Astrocyte (in vitro differentiated cells and primary cell): ENCODE measurements around the gene ACKR4. TPM values are rescaled to one million over a fixed set of nuclear protein-coding genes. Genes with fewer than 3 reads are reported as not detected.
A peak's percentile ranks its signal among the peaks of the same experiment; 100 is the strongest.

Experiments
- DNase-seq: peaks from one replicate; pipeline ENCODE4 v3.0.0-alpha.2; 2010; ENCODE audit warnings: low read depth
- FAIRE-seq: peaks from 2 replicates; lab custom pipeline; 2011; peaks lifted over from hg19 to GRCh38; lab: Jason Lieb, UNC
- H2AFZ ChIP-seq: 2 replicates; pipeline ENCODE4 v1.6.0; 2012; ENCODE audit warnings: low read depth, low read length, inconsistent platforms
- H3K27ac ChIP-seq: 2 replicates; pipeline ENCODE4 v1.5.1; 2011; ENCODE audit warnings: low read depth, low read length, inconsistent platforms
- H3K27me3 ChIP-seq: 2 replicates; pipeline ENCODE4 v1.6.0; 2011; ENCODE audit warnings: low read length, inconsistent platforms; ENCODE audit not compliant: insufficient read depth
- H3K36me3 ChIP-seq: 2 replicates; pipeline ENCODE4 v1.5.1; 2011; ENCODE audit warnings: low read length, inconsistent platforms; ENCODE audit not compliant: insufficient read depth
- H3K4me1 ChIP-seq: 2 replicates; pipeline ENCODE4 v1.5.1; 2011; ENCODE audit warnings: low read length, inconsistent platforms; ENCODE audit not compliant: insufficient read depth
- H3K4me2 ChIP-seq: 2 replicates; pipeline ENCODE4 v1.6.0; 2012; ENCODE audit warnings: low read length, inconsistent platforms
- H3K4me3 ChIP-seq: 2 replicates; pipeline ENCODE4 v1.5.1; 2011; ENCODE audit warnings: low read depth, mild to moderate bottlenecking, low read length, inconsistent platforms; ENCODE audit not compliant: insufficient read depth
- H3K79me2 ChIP-seq: 2 replicates; pipeline ENCODE4 v1.6.0; 2012; ENCODE audit warnings: mild to moderate bottlenecking, low read length, inconsistent platforms; ENCODE audit not compliant: insufficient read depth
- H3K9ac ChIP-seq: 2 replicates; pipeline ENCODE4 v1.6.0; 2012; ENCODE audit warnings: mild to moderate bottlenecking, low read length, inconsistent platforms
- H3K9me3 ChIP-seq: 2 replicates; pipeline ENCODE4 v1.5.1; 2012; ENCODE audit warnings: low read depth, mild to moderate bottlenecking, low read length, inconsistent platforms; ENCODE audit not compliant: insufficient read depth
- H4K20me1 ChIP-seq: 2 replicates; pipeline ENCODE4 v1.6.0; 2012; ENCODE audit warnings: low read length, inconsistent platforms; ENCODE audit not compliant: insufficient read depth
- H3K27ac Mint-ChIP-seq: one replicate; pipeline ENCODE4 v1.8.0; 2021; ENCODE audit warnings: mild to moderate bottlenecking, mixed read lengths; ENCODE audit not compliant: unreplicated experiment
- H3K27me3 Mint-ChIP-seq: one replicate; pipeline ENCODE4 v1.8.0; 2021; ENCODE audit warnings: low read depth, mixed read lengths; ENCODE audit not compliant: unreplicated experiment
- H3K36me3 Mint-ChIP-seq: one replicate; pipeline ENCODE4 v1.8.0; 2021; ENCODE audit warnings: low read depth, mixed read lengths; ENCODE audit not compliant: unreplicated experiment
- H3K4me1 Mint-ChIP-seq: one replicate; pipeline ENCODE4 v1.8.0; 2021; ENCODE audit warnings: low read depth, mixed read lengths; ENCODE audit not compliant: unreplicated experiment
- H3K4me3 Mint-ChIP-seq: one replicate; pipeline ENCODE4 v1.8.0; 2021; ENCODE audit warnings: mild to moderate bottlenecking, moderate library complexity, mixed read lengths; ENCODE audit not compliant: unreplicated experiment
- H3K9me3 Mint-ChIP-seq: one replicate; pipeline ENCODE4 v1.8.0; 2021; ENCODE audit warnings: mild to moderate bottlenecking, mixed read lengths; ENCODE audit not compliant: unreplicated experiment
- CTCF ChIP-seq: IDR thresholded peaks from 2 replicates; pipeline ENCODE4 v1.5.1; 2011; ENCODE audit warnings: low read depth, mild to moderate bottlenecking, inconsistent platforms, low read length, moderate library complexity; ENCODE audit not compliant: insufficient read depth
- EZH2 ChIP-seq: IDR thresholded peaks from 2 replicates; pipeline ENCODE4 v1.6.1; 2012; ENCODE audit warnings: mild to moderate bottlenecking, low read length, inconsistent platforms; ENCODE audit not compliant: insufficient read depth
- total RNA-seq: library from RNA; stranded (reverse); gene quantifications from 2 replicates; pipeline ENCODE4 v1.2.1, GENCODE V29; 2021

Gene ACKR4
- total RNA-seq, 1 donor from 2014 or later = not detected

- H3K4me3 Mint-ChIP-seq = no peak overlapping the region
- H3K9ac ChIP-seq = no peak overlapping the region
- no peak overlapping the region for H2AFZ ChIP-seq
- H3K4me2 ChIP-seq = no peak overlapping the region
- no peaks in the 10 kb centered on the region for H3K27me3 Mint-ChIP-seq
- H3K27ac Mint-ChIP-seq = no peak overlapping the region
- FAIRE-seq (peak; percentile 56), DNase-seq (no peak)
- no peaks in the 10 kb centered on the region for H3K9me3 Mint-ChIP-seq
- no peak overlapping the region for H3K27ac ChIP-seq
- no peaks in the 10 kb centered on the region for H3K36me3 ChIP-seq
- no peaks in the 10 kb centered on the region for H3K36me3 Mint-ChIP-seq
- H3K79me2 ChIP-seq = no peaks in the 10 kb centered on the region
- no peaks in the 10 kb centered on the region for H4K20me1 ChIP-seq
- no peaks in the 10 kb centered on the region for H3K27me3 ChIP-seq
- no peak overlapping the region for H3K4me3 ChIP-seq
- TF ChIP-seq CTCF = no peak
- no peaks in the 10 kb centered on the region for H3K9me3 ChIP-seq
- H3K4me1 Mint-ChIP-seq = peaks cover 2% of the 10 kb centered on the region
- peaks cover 6% of the 10 kb centered on the region for H3K4me1 ChIP-seq
Measured at GRCh38 chr3:132645058-132645457, 48.0 kb downstream of the ACKR4 start.

- no peak overlapping the region for H3K4me3 ChIP-seq
- no peaks in the 10 kb centered on the region for H3K4me1 Mint-ChIP-seq
- no peaks in the 10 kb centered on the region for H3K9me3 ChIP-seq
- H3K27ac Mint-ChIP-seq = no peak overlapping the region
- no peaks in the 10 kb centered on the region for H3K27me3 ChIP-seq
- no peak overlapping the region for H3K9ac ChIP-seq
- no peak overlapping the region for H2AFZ ChIP-seq
- H3K27ac ChIP-seq = no peak overlapping the region
- H3K9me3 Mint-ChIP-seq = no peaks in the 10 kb centered on the region
- no peaks in the 10 kb centered on the region for H4K20me1 ChIP-seq
- no peaks in the 10 kb centered on the region for H3K36me3 ChIP-seq
- DNase-seq (no peak), FAIRE-seq (no peak)
- H3K4me2 ChIP-seq = no peak overlapping the region
- H3K79me2 ChIP-seq = no peaks in the 10 kb centered on the region
- H3K27me3 Mint-ChIP-seq = no peaks in the 10 kb centered on the region
- TF ChIP-seq EZH2 (no peak), CTCF (no peak)
- H3K36me3 Mint-ChIP-seq = no peaks in the 10 kb centered on the region
- peaks cover 1% of the 10 kb centered on the region for H3K4me1 ChIP-seq
- H3K4me3 Mint-ChIP-seq = no peak overlapping the region
Measured at GRCh38 chr3:132650153-132650552, 53.1 kb downstream of the ACKR4 start.

Other genes with a start within 250 kb of the ACKR4 start
- gene DNAJC13, start 179.8 kb upstream of the ACKR4 start, total RNA-seq = 38.5 and 41.0 TPM in 2 replicates
- 13.0 and 14.4 TPM in 2 replicates for gene ACAD11, start 62.5 kb downstream of the ACKR4 start, total RNA-seq
- gene UBA5, start 63.1 kb downstream of the ACKR4 start, total RNA-seq = 34.5 and 36.2 TPM in 2 replicates
- gene NPHP3, start 125.1 kb downstream of the ACKR4 start, total RNA-seq = 32.0 and 32.5 TPM in 2 replicates